Sciatic nerve (tissue), 2 donors: Measurements from ENCODE around the gene DOK5. TPM values are rescaled to one million over a fixed set of nuclear protein-coding genes. Genes with fewer than 3 reads are reported as not detected.
"Not testable (repeated sequence)": the region's sequence is repeated elsewhere in the genome, so short reads cannot be mapped to it uniquely, and the experiment has no call there.

ENCODE experiments used
- ATAC-seq: fragments of 200-7000 bp; cut with Tn5 transposase; one replicate; pipeline ENCODE4 v1.9.1; 2020; ENCODE audit warnings: mild to moderate bottlenecking, moderate library complexity
- DNase-seq: peaks from one replicate; pipeline ENCODE4 v3.0.0-alpha.2; 2020; ENCODE audit warnings: low spot score
- intact Hi-C: fragments of 100-400 bp; cut with DNase I; formaldehyde crosslinking; loops from one replicate; pipeline ENCODE4 v1.14.2; 2022
- total RNA-seq: library from RNA; stranded (reverse); fragmentation: NEBNext Ultra II Directional; extraction: Animal tissue kit (Norgen Biotek cat#: 25700); gene quantifications from one replicate; pipeline ENCODE4 v1.2.1, GENCODE V29; 2021
- donor health status: DM: no; HTN: no; CAD: no.
- donor health status: DM: no; HTN: no; CAD: no.

DOK5 gene
- total RNA-seq, 1 donor from 2014 or later = 13.6 TPM

DNA sequence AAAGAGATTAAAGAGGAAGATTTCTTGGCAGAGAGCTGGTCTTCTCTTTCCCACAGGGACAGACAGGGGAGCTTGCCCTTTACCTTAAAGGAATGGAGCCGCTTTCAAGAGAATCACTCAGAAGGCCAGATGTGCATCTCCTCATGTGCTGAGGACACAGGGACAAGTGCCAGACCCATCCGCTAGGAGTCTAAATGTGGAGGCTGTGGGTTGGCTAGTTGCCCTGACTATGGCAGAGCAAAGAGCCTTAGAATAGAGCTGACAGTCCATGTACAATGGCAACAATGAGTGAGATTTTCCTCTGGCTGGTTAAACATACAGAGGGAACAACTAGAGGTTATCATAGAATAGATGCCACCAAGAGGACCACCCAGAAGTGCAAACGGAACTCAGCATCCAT, 7.3 kb upstream of the DOK5 start:
- no peak for ATAC-seq

GRCh38 chr20:54469293-54469692, 6.1 kb upstream of the DOK5 start:
- ATAC-seq = no peak
- intact Hi-C loops = no loop called here

More for the DNA sequence above, 7.3 kb upstream of the DOK5 start:
- no peak for DNase-seq
- intact Hi-C loops = no loop called here

GRCh38 chr20:54469952-54470351, 5.4 kb upstream of the DOK5 start:
- intact Hi-C loops = no loop called here
- ATAC-seq (no peak), DNase-seq (no peak)

More at GRCh38 chr20:54469293-54469692, 6.1 kb upstream of the DOK5 start:
- no peak for DNase-seq

GRCh38 chr20:54470697-54471096, 4.7 kb upstream of the DOK5 start:
- DNase-seq (no peak), ATAC-seq (no peak)
- intact Hi-C loops = no loop called here

DNA sequence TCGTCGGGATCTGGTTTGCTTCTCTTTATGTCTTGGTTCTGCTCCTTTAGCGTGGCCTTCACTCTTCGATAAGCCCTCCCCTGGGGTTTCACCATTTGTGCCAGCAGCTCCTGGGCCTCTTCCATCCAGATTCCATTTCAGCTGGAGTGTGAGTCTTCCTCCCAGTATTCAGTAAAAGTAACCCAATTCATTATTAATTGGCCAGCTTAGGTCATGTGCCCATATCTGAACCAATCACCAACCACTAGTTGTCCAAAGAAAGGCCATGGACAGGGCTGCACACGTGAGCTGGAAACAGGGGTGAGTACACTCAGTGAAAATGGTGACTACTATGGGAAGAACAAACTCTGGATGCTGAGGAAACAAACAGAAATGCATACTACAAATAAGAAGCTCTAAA, 2.8 kb upstream of the DOK5 start:
- DNase-seq = no peak
- intact Hi-C loops = no loop called here

DNA sequence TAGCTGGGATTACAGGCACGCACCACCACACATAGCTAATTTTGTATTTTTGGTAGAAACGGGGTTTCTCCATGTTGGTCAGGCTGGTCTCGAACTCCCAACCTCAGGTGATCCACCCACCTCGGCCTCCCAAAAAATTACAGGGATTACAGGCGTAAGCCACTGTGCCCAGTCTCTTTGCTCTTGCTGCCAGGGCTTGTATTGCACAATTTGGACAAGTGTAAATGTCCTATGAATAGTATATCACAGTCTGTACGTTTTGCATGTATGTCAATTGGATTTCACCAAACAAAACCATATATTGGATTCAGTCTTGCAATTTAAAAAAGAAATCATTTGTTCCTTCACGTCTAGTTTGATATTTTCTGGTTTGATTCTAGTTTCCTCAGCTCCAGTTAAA, 2.1 kb upstream of the DOK5 start:
- DNase-seq (no peak), ATAC-seq (no peak)
- intact Hi-C loops = no loop called here

More for the DNA sequence above, 2.8 kb upstream of the DOK5 start:
- no peak for ATAC-seq

DNA sequence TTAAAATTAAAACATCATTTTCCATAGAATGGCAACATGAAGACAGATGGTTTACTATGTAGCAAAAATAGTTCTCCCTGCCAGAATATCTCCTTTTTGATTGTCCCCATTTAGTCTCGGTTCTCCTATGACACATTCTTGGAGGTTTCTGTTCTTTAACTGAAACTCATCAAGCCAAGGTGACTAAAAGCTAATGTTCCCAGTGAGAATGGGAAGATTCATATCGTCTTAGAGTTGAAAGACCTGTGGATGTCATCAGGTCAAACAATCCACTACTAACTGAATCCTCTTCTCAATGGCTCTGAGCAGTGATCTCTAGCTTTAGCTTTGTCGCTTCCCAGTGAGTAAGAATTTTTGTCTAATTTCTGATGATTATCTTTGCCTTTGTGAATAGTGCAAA, 1.3 kb upstream of the DOK5 start:
- ATAC-seq (no peak), DNase-seq (no peak)
- intact Hi-C loops = no loop called here

GRCh38 chr20:54474866-54475265, 527 bp upstream of the DOK5 start:
- peak; percentile 19 for ATAC-seq
- intact Hi-C loops = no loop called here
- DNase-seq = no peak

DNA sequence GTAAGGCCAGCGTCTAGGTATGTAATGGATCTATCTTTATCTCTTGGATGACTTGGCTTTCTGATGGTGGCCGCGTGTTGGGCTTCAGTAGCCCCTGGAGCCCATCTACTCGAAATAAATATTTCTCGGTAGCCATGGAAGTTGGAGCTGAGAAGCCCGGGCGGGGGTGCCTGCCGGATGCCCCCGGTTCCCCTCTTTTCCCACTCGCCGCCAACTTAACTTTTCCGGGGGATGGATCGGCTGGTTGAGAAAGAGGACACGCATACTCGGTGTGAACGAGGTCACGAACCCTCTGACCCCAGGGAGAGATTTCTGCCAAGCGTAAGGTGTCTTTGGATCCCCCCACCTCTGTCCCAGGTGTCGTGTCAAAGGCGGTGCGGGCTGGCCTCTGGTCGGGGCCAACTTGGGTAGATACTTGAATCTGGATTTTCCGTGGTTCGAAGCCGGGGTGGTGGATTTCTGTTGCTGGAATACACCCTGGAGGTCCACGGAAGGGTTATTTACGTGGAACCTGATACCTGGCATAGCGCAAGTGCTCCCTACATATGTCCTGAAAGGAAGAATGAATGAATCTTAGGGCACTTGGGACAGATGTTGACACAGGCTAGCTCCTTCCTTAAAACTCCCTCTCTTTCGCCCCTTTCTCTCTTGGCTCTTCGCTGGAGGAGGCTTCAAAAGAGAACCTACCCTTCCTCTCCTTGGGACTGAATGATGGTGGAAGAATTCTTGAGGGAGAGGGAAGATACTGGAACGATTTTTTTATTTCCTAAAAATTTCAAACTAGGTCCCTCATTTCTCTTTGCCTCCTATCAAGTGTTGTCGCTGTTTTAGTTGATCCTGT, 996 bp downstream of the DOK5 start:
- DNase-seq (peak; percentile 55), ATAC-seq (peak; percentile 8)
- intact Hi-C loops = no loop called here

- peak; percentile 32 for ATAC-seq
- intact Hi-C loops = no loop called here
- no peak for DNase-seq
Observed at GRCh38 chr20:54477191-54477955, 2.0 kb downstream of the DOK5 start.

- DNase-seq = no peak
- intact Hi-C loops = no loop called here
- ATAC-seq = no peak
Observed at GRCh38 chr20:54479138-54479906, 3.9 kb downstream of the DOK5 start.

GRCh38 chr20:54479937-54480336, 4.5 kb downstream of the DOK5 start:
- ATAC-seq, DNase-seq, intact Hi-C loops: not testable (repeated sequence)

GRCh38 chr20:54481442-54481841, 6.0 kb downstream of the DOK5 start:
- DNase-seq = no peak
- intact Hi-C loops = no loop called here
- no peak for ATAC-seq

DNA sequence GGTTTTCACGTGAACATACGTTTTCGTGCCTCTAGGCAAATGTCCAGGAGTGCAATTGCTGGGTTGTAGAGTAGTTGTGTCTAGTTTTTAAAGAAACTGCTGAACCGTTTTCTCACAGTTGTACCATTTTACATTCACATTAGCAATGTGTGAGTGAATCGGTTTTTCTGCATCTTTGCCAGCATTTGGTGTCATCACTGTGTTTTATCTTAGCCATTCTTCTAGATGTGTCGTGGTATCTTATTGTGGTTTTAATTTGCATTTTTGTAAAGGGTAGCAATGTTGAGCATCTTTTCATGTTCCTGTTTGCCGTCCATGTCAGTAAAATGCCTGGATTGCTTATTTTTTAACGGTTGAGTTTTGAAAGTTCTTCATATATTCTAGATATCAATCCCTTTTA, 10.2 kb downstream of the DOK5 start:
- DNase-seq (no peak), ATAC-seq (no peak)
- intact Hi-C loops = no loop called here

- DNase-seq (no peak), ATAC-seq (no peak)
- intact Hi-C loops = no loop called here
Observed at GRCh38 chr20:54486585-54486984, 11.2 kb downstream of the DOK5 start.

DNA sequence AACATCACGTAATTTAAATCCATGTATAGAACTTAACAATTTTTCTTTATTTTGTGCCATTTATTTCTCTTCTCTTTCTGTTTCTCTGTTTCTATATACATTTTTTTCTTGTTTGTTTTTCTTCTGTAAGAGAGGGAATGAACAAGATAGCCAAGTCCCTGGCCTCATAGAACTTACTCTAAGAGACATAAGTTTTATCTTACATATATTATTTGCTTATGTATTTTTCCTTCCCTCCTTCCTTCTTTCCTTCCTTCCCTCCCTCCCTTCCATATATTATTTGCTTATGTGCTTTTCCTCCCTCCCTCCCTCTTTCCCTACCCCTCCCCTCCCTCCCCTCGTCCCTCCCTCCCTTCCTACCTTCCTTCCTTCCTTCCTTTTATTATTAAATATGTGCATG, 13.0 kb downstream of the DOK5 start:
- ATAC-seq = no peak
- intact Hi-C loops = no loop called here
- DNase-seq = no peak

GRCh38 chr20:54491506-54491905, 16.1 kb downstream of the DOK5 start:
- intact Hi-C loops = no loop called here
- no peak for ATAC-seq
- no peak for DNase-seq

DNA sequence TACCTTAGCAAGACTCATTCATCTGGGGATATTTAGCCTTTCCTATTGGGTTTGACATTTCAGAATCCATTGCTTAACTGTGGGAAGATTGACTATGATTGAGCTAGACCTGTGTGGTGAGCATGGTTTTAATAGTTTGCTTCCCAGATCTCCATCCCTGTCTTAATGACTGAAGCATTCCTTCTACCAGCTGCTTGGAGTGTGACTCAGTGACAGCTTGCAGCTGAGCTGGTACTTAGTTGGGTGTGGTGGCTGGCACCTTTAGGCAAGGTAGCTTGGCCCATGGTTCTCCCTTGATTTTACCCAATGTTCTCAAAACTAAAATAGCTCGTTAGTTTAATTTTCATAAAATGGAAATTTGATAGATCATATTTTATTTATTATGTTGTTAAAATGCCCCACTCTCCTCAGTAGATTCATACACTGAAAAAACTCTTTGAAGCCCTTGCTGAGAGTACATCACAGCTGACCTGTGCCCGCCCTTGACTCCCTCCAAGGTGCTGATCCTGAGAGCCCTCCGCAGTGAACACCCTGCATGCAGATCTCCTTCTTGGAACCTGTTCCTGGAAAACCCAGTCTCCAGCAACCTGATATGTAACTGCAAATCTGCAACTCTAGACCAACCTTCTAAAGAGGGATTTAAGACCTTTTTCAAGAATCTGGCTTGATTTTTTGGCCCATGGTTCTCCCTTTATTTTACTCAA, 19.1 kb downstream of the DOK5 start:
- intact Hi-C loops = no loop called here
- DNase-seq (no peak), ATAC-seq (no peak)
